ENCODE results near the gene RAVER2.

DNA sequence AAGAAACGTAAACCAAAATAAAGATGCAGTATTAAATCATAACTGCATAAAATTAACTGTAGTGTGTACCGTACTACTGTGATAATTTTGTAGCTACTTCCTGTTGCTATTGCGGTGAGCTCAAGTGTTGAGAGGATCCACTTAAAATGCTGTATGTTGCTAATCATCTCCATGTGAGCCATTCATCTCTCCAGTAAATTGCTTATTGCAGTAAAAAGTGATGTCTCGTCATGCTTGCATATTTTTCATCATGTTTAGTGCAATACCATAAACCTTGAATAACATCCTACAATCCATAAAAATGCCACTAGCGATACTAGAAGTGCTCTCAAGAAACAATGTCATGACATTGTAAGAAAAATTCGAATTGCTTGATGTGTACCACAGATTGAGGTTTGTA is 66.3 kb downstream of the RAVER2 start:
- TF ChIP-seq CTCF (conservative IDR thresholded peaks at IDR 0.05) (no peak), EZH2 (IDR thresholded peaks at IDR 0.05; ENCODE audit: low read depth) (no peak)

Measured in PC-9 (cell line).